Stimulated activated CD4-positive, alpha-beta T cell treated with anti-CD3 and anti-CD28 coated beads, Interleukin-1b, Interleukin-23, amount 100 ng/mL, for 4 hours (primary cell): Measurements from ENCODE around the gene CACNA1C.
A peak's percentile ranks its signal among the peaks of the same experiment; 100 is the strongest.

Source experiments
- DNase-seq, 2 donors: peaks; one replicate each; pipeline ENCODE4 v3.0.0-alpha.2; 2020; ENCODE audit warnings: low read depth in 2 of 2

Gene CACNA1C

DNA sequence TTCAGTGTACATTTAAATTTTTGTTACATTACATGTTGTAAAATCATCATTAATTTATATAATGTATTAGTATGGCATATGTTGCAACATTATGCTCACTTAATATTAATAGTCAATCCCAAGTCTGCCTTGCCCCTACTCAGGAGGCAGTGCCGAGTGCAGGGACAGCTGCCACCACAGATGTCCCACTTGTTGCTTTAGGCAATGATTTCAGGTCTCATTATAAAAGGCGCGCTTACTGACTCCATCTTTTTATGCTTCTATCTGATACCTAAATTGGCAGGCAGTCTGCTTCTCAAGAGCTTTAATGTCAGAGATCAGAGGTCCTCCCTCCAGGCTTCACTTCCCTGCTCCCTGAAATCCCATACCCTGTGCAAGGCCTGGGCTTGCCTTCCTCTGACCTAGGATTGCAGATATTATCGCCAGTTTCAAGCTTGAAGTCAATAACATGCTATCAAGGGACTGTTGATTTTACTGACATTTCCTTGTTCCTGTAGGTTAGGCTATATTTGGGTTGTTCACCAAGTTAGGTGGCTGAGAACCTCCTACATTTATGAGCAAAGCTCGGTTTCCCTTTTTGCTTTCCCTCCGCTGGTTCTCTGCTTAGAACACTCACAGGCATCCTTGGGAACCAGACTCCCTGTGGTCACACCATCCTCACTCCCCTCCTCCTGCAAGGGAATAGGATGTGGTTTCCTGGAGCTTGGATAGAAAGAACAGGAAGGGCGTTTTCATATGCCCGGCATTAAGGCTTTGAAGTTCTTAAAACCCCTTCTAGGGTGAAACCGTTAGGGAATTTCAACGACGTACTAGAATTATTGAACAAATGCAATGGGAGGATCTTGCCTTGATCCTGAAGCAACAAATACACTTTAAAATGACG, 533.6 kb downstream of the CACNA1C start:
- DNase-seq, result no peak

DNA sequence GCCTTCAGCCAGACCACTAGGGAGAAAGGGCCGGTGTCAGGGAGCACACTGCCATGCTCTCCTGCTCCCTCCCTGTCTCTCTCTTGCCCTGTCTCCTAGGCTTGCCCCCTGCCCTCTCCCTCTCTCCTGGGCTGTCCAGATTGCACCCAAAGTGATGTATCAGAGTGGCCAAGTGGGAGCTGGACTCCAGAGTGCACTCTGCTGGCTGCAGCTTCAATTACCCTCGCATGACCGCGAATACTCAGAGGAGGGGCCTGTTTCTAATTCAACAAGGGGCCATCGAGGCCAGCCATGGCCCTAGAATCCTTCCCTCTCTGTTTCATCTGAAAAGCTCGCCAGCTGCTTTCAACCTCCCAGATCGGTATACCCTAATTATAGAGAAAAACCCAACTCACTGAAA, 535.6 kb downstream of the CACNA1C start:
- DNase-seq, result no peak

DNA sequence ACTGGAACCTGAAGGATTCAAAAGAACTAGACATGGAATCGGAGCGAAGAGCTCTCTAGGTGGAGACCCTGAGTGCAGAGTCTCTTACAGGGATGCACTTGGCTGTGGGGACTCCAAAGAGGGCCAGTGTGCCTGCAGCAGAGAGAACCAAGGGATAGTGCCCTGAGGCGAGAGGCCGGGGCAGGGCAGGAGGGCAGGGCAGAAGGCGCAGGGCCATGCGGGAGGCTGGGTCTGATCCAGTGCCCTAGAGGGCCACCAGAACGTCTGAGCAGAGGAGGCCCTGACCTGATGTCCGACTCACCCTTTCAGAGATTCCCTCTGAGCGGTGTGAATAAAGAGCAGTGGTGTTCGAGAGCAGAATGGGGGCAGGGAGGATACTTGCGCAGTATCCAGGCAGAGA, 536.6 kb downstream of the CACNA1C start:
- no peak for DNase-seq

DNA sequence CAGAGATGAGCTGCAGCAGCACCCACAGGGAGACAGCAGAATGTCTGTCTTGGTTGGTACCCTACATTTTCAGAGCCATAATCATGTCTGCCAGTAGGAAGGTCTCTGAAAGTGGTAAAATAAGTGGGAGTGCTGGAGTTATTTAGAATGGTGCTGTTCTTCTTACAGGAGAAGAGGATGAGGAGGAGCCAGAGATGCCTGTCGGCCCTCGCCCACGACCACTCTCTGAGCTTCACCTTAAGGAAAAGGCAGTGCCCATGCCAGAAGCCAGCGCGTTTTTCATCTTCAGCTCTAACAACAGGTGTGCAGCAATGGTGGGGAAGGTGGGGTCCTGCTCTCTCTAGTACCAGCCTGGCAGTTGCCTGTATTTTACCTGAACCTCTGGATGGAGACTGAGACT, 540.3 kb downstream of the CACNA1C start:
- DNase-seq, result no peak

- DNase-seq, result no peak
Measured at GRCh38 chr12:2596441-2596840, 543.7 kb downstream of the CACNA1C start.

DNA sequence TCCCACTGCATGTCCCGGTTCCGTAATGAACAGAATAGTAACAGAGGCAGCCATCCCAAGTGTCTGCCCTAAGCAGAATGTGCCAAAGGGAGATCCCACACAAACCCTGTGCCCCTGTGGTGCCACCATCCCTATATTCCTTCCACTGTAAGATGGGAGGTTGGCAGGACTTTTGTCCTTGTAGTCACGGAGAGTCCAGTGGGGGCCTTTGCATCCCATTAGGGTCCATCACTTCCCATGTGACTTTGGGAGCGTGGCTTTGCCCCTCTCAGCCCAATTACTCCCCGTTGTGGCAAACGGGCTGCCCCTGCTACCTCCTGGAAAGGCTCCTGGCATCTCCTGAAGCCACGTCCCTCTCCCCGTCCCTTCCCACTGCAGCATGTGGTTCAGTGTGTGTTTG, 552.5 kb downstream of the CACNA1C start:
- DNase-seq, result no peak

DNA sequence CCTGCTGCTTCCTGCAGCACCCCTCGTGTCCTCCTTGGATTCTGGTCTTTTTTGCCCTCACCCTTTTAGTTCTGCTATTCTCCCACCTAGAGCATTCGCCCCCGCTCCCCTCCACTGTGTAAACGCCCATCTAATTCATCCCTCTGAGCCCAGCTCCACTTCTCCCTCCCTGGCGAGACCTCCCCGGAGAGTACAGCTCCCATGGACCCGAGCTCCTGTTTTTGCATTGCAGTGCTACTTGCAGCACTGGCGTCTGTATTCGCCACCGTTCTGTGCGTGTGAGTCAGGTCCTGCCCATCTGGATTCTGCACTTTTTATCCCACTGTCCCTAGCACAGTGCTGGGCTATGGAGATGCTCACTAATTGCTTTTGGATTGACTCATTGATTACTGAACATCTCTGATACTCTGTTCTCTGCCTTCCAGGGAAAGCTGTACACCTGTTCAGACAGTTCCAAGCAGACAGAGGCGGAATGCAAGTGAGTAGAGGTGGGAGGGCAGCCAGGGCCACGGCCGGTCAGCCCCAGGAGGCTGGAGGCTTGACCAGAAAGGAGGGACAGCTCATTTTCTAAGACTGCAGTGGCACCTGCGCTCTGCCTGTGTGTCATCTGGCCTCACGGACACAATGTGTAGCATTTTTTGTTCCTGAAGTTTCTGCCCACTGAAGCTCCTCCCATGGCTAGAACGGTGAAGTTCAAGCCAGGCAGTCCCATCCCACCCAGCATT, 553.6 kb downstream of the CACNA1C start:
- DNase-seq, result no peak

- no peak for DNase-seq
Measured at GRCh38 chr12:2607881-2608607, 555.3 kb downstream of the CACNA1C start.

- no peak for DNase-seq
Measured at GRCh38 chr12:2608608-2608945, 555.8 kb downstream of the CACNA1C start.

DNA sequence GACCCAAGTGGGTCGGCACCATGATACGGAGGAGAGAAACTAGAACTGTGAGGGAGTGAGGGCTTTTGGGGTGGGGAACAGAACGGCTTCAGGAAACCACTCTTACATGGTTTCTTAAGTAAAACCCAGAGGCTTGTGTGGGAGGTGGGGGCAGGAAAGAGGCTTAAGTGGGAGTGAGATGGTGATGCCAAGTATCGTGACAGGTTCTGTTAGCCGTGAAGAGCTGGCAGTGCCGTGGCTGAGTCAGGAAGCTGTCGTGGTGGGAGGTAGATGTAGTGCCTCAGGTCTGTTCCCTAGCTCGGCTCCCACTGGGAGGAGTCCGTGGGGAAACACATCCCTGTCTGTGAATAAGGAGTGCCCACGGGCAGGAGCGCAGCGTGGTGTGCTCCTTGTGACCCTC, 556.2 kb downstream of the CACNA1C start:
- no peak for DNase-seq

- no peak for DNase-seq
Measured at GRCh38 chr12:2610358-2610757, 557.6 kb downstream of the CACNA1C start.

- peak in 1 of 2 donors; percentile 12 for DNase-seq
Measured at GRCh38 chr12:2613326-2614073, 560.7 kb downstream of the CACNA1C start.

GRCh38 chr12:2614341-2614740, 561.6 kb downstream of the CACNA1C start:
- DNase-seq, result no peak

DNA sequence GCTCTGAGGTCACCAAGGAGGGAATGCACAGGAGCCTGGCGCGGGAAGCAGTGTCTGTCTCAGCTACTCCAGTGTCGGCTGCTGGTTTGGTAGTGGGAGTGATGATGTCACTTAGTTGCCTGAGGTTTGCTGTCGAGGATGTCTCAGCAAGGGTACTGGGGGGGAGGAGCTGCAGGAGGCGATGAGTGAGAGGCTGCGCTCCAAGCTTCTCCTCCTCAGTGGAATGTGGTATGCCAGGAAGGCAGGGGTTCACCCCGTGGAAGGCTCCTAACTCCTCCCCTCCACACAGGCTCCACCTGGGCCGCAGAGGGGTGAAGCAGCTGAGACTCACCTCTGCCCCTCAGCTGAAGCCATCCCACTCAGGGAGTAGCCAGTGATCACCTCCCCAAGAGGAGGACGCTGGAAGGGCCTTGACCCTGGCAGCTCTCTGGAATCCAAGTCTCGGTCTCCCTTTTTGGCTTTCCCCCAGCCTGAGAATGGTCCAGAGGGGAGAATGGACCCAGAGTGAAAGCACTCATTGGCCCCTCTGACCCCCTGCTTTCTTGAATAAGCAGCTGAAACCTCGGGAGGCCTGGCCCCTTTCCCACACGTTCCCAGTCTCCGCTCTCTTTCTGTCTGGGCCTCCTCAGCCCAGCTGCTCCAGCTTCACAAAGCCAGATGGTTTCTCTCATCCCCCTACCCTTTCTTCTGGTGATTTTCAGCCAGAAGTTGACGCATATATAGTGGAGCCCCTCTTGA, 563.0 kb downstream of the CACNA1C start:
- no peak for DNase-seq

DNA sequence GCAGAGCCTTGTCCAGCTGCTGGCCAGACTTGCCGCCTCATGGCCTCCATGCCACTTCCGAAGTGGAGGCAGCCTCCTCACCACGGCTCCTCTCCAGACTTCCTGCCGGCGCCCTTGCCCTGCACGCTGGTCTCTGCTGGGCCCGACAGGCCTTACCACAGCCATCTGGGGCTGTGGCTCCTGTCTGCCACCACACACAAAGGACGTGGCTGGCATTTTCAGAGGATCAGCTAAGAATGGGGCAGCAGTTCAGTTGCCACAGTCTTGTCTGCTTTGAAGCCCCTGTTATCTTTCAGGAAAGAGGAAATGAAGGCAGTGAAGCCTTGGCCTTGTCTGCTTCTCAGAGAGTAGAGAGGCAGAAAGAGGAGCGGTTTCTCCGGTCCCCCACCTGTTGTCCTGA, 564.0 kb downstream of the CACNA1C start:
- no peak for DNase-seq

DNA sequence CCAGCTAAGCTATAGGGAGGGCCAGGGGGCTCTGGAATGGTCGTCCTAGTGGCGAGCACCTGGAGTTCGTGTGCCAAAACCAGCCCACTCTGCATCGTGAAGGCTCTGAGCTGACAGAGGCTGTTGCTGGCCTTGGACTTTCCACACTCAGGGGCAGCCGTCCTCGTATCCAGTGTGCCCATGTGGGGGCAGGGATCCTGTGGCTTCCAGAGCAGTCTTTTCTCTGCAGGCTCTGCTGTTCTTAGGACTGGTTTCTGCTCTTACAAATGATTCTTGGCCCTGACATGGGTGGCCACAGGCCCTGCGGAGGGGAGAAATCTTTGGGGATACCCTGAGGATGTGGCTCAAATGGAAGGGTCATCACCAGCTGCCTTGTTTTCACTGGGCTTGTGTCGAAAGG, 564.6 kb downstream of the CACNA1C start:
- no peak for DNase-seq

- no peak for DNase-seq
Measured at GRCh38 chr12:2618291-2618995, 565.7 kb downstream of the CACNA1C start.

DNA sequence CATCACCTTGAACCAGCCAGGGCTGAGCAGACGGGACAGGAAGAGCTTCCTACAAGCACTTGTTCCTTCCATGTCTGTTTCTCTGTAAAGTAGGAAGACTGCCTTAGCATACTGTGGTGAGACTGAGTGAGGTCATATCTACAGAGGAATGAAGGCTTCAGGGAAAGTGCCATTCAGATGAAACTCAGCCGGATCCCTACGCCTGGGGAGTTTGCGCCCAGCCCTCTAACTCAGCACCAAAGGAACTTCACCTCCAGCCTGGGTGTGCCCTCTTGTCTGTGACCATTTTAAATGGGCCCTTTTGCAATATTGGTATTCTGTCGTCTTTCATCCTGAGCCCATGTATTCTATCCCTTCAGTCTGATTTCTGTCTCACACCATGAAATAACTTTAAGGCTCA, 566.3 kb downstream of the CACNA1C start:
- no peak for DNase-seq

DNA sequence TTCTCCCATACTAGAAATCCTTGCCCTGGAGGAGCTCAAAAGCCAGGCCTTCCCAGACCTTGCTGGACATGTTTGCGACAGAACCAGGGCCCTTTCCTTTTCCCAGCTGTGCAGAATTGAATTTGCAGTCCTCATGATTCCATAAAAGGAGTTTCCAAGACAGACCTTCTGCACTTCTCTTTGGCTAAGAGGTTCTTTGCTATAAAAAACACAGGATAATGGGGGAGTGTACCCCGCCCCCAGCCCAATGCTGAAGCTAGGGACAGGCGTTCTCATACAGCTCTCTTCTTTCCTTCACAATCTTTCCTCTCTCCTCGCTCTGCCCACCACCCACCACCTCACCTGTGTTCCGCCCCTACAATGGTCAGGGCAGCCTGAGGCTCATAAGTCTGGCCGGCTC, 569.7 kb downstream of the CACNA1C start:
- no peak for DNase-seq

DNA sequence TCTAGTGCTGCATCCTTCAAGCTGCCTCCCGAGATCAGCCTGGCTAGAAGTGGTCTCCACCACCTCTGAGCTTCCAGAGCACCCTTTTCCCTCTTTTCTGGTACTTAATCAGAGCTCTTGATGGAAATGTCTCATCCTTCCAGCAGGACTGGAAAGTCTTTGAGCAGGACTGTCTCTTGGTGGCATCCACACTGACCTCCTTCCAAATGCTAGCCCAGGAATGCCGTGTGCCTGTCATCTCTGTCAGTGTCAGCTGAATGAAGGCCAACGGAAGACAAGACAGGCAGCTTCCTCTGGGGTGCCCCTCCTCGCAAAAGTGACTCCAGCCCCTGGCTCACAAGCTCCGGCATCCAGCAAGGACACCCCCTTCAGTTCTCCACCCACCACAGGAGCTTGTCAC, 570.7 kb downstream of the CACNA1C start:
- DNase-seq, result no peak
